ENCODE results near the gene TOP2A. TPM values are rescaled to one million over a fixed set of nuclear protein-coding genes. Genes with fewer than 3 reads are reported as not detected.

Gene TOP2A
- total RNA-seq, 1 experiment from 2014 or later: 235 TPM

DNA sequence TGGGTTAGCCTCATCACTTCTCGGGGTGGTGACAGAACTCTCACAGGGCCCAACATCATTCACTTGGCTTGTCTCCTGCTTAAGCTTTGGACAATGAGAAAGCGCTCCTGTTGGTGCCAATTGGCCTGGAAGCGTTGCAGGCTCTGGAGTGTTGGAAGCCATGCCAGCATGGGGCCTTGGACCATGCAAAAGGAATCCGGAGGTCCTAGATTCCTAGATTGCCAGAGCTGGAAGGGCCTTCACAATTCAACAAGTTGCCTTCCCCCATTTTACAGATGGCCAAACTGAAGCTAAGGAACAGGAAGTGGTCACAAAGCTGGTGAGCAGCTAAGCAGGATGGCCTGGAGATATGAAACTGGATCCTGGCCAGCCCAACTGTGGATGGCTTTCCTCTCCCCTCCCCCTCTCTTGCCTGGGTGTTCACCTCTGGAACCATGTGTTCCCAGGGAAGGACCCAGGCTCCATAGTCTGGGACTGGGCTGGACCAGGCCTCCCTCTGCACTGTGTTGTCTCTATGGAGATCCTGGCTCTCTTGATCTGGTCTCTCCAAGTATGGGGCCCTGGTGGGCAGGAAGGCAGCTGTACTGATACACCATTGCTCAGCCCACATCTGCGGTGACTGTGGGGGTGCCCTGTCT is 19.5 kb upstream of the TOP2A start:
- peaks cover 11% of the 10 kb centered on the region for H3F3A ChIP-seq (ENCODE audit: insufficient read depth, low read depth)
- no peaks in the 10 kb centered on the region for H3K9me3 ChIP-seq (ENCODE audit: insufficient read depth, low read depth)
- H4K20me1 ChIP-seq (ENCODE audit: insufficient read depth): no peaks in the 10 kb centered on the region
- H3K36me3 ChIP-seq (ENCODE audit: low read depth): no peaks in the 10 kb centered on the region
- intact Hi-C loops (cut with micrococcal nuclease; ENCODE audit: unreplicated experiment): no loop called here
- H3K4me3 ChIP-seq: no peak overlapping the region
- H3K27me3 ChIP-seq (ENCODE audit: insufficient read depth, low read depth): no peaks in the 10 kb centered on the region
- no peak overlapping the region for H2AFZ ChIP-seq
- H3K27ac ChIP-seq: no peak overlapping the region
- no peaks in the 10 kb centered on the region for H3K9me2 ChIP-seq (ENCODE audit: insufficient read depth)
- no TSS peak for BruUV-seq (replicated peaks)
- H3K4me1 ChIP-seq (replicated peaks; ENCODE audit: insufficient read depth): peaks cover 3% of the 10 kb centered on the region; the same call in 1 of the 2 replicates
- DNase-seq: no peak
- no peaks in the 10 kb centered on the region for H3K79me2 ChIP-seq (ENCODE audit: low read depth)
- TF ChIP-seq, protein P1, sequence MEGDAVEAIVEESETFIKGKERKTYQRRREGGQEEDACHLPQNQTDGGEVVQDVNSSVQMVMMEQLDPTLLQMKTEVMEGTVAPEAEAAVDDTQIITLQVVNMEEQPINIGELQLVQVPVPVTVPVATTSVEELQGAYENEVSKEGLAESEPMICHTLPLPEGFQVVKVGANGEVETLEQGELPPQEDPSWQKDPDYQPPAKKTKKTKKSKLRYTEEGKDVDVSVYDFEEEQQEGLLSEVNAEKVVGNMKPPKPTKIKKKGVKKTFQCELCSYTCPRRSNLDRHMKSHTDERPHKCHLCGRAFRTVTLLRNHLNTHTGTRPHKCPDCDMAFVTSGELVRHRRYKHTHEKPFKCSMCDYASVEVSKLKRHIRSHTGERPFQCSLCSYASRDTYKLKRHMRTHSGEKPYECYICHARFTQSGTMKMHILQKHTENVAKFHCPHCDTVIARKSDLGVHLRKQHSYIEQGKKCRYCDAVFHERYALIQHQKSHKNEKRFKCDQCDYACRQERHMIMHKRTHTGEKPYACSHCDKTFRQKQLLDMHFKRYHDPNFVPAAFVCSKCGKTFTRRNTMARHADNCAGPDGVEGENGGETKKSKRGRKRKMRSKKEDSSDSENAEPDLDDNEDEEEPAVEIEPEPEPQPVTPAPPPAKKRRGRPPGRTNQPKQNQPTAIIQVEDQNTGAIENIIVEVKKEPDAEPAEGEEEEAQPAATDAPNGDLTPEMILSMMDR (conservative IDR thresholded peaks at IDR 0.05): no peak
- TF ChIP-seq EZH2 (IDR thresholded peaks at IDR 0.05; ENCODE audit: low read depth): no peak
- ChIA-PET POLR2A (ENCODE audit: unreplicated experiment) (no interaction called here), CTCF (interaction anchor here (0.7 kb wide), 1 partner anchor 97 kb away, joined by 3 read pairs; no protein-coding TSS in a partner anchor)
- H3K4me2 ChIP-seq: no peak overlapping the region

DNA sequence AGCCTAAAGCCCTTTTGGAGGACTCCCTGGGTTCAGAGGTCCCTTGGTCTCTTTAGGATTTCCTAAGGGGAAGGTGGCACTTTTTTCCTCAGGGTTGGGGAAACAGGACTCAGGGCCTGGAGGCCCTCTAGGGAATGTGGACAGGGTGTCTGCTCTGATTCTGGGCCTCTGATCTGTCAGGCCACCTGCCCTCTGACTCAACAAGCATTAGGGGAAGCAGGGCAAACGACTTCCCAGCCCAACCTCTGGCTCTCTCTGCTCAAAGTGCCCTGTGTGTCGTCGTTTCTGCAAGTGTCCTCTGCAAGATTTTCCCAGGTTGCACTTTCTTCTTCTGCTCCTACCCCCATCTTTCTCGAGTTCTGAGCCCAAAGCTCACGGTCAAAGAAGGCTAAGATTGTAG is 18.9 kb upstream of the TOP2A start:
- H3K4me1 ChIP-seq (replicated peaks; ENCODE audit: insufficient read depth): peaks cover 3% of the 10 kb centered on the region; the same call in 1 of the 2 replicates
- intact Hi-C loops (cut with micrococcal nuclease; ENCODE audit: unreplicated experiment): no loop called here
- BruUV-seq (replicated peaks): no TSS peak
- H3K36me3 ChIP-seq (ENCODE audit: low read depth): no peaks in the 10 kb centered on the region
- CTCF ChIA-PET: interaction anchor here (0.7 kb wide), 1 partner anchor 97 kb away, joined by 3 read pairs; no protein-coding TSS in a partner anchor
- H3K9me2 ChIP-seq (ENCODE audit: insufficient read depth): no peaks in the 10 kb centered on the region
- H3K4me2 ChIP-seq: no peak overlapping the region
- no peaks in the 10 kb centered on the region for H3K79me2 ChIP-seq (ENCODE audit: low read depth)
- no peaks in the 10 kb centered on the region for H3K9me3 ChIP-seq (ENCODE audit: insufficient read depth, low read depth)
- no peak overlapping the region for H3K4me3 ChIP-seq
- TF ChIP-seq, protein P1 (conservative IDR thresholded peaks at IDR 0.05): no peak
- TF ChIP-seq EZH2 (IDR thresholded peaks at IDR 0.05; ENCODE audit: low read depth): no peak
- no peaks in the 10 kb centered on the region for H3K27me3 ChIP-seq (ENCODE audit: insufficient read depth, low read depth)
- H3F3A ChIP-seq (ENCODE audit: insufficient read depth, low read depth): peaks cover 6% of the 10 kb centered on the region
- POLR2A ChIA-PET (ENCODE audit: unreplicated experiment): no interaction called here
- H4K20me1 ChIP-seq (ENCODE audit: insufficient read depth): no peaks in the 10 kb centered on the region
- no peak overlapping the region for H2AFZ ChIP-seq
- H3K27ac ChIP-seq: no peak overlapping the region
- DNase-seq: no peak

DNA sequence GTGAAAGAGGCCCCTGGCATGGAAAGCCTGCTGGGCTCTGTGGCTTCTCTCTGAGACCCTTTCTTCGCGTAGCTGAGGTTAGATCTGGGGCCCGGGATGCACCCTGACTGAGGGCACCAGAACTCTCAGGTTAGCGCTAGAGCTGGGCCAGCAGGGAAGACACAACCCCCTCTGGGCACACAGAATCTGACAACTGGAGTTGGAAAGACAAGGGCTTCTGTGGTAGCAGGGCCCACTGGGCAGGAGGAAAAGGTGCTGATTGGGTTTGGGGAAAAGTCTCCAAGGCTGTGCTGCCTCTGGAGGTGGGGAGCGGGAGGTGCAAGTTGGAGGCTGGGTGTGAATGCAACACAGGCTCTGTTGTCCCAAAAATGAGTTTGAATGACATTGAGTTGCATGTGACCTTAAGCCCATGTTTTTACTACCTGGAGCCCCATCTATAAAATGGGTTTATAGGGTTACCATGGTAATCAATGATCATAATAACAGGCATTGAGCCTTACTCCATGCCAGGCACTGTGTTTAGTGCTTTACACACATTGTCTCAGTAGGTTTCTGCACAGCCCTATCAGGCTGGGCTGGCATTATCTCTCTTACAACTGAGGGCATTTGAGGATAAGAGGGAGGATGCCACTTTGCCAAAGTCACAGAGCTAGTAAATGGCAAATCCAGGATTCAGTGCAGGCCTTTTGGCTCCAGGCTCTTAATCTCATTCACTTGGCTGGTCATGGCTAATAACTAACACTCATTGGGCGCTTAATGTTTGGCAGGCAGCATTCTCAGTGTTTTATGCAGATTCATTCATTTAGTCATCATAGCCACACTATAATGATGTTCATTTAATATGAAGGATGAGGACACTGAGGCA is 16.1 kb upstream of the TOP2A start:
- Histone ChIP-seq H3K9me3 (ENCODE audit: insufficient read depth, low read depth) (no peaks in the 10 kb centered on the region), H3K27ac (no peak overlapping the region), H3K36me3 (ENCODE audit: low read depth) (no peaks in the 10 kb centered on the region), H3K4me3 (no peak overlapping the region), H3K27me3 (ENCODE audit: insufficient read depth, low read depth) (no peaks in the 10 kb centered on the region), H4K20me1 (ENCODE audit: insufficient read depth) (no peaks in the 10 kb centered on the region), H2AFZ (no peak overlapping the region), H3K4me1 (replicated peaks; ENCODE audit: insufficient read depth) (no peaks in the 10 kb centered on the region), H3K79me2 (ENCODE audit: low read depth) (no peaks in the 10 kb centered on the region), H3K9me2 (ENCODE audit: insufficient read depth) (no peaks in the 10 kb centered on the region), H3F3A (ENCODE audit: insufficient read depth, low read depth) (no peaks in the 10 kb centered on the region), H3K4me2 (no peak overlapping the region)
- DNase-seq: peak in 1 of 2 experiments; percentile 29
- CTCF ChIA-PET: interaction anchor here (0.5 to 0.7 kb wide), 3 partner anchors 126 to 1221 kb away, joined by 3 to 9 read pairs (median 4); no protein-coding TSS in a partner anchor
- no TSS peak for BruUV-seq (replicated peaks)
- intact Hi-C loops (cut with micrococcal nuclease; ENCODE audit: unreplicated experiment): no loop called here
- POLR2A ChIA-PET (ENCODE audit: unreplicated experiment): no interaction called here
- TF ChIP-seq, protein P1 (conservative IDR thresholded peaks at IDR 0.05): peak; percentile 62
- no peak for TF ChIP-seq EZH2 (IDR thresholded peaks at IDR 0.05; ENCODE audit: low read depth)
